ENCODE measurements around the gene PTPN18.

PTPN18 gene

GRCh38 chr2:130365075-130365474 is 9.2 kb downstream of the PTPN18 start:
- no peak for DNase-seq (ENCODE audit: low spot score)

DNA sequence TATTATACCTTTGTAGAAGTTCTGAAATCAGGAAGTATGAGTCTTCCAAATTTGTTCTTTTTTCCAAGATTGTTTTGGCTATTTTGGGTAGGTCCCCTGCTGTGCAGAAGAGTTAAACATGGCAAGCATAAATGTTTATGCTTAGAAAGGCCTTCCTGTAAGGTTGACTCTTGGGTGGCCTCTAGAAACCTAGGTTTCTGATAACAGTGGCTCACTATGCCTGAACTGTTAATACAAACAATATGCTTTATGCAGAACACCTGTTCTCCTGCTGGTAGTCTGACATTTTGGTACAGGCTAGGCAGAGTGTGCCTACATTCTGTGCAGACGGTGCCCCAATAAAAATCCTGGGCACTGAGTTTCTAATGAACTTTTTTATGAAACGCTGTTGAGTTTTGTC is 10.1 kb downstream of the PTPN18 start:
- DNase-seq (ENCODE audit: low spot score): no peak

DNA sequence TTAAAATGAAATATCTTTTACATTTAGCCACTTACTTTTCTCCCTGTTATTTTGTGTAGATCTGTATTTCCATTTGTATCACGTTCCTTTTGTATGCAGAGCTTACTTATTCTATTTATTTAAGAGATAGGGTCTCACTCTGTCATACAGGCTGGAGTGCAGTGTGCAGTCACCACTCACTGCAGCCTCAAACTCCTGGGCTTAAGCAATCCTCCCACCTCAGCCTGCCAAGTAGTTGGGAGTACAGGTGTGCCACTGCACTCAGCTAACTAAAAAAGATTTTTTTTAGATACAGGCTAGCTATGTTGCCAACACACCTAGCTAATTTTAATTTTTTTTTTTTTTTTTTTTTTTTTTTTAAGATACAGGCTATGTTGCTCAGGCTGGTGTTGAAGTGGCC is 10.9 kb downstream of the PTPN18 start:
- no peak for DNase-seq (ENCODE audit: low spot score)

GRCh38 chr2:130368786-130369185 is 12.9 kb downstream of the PTPN18 start:
- DNase-seq (ENCODE audit: low spot score): no peak

DNA sequence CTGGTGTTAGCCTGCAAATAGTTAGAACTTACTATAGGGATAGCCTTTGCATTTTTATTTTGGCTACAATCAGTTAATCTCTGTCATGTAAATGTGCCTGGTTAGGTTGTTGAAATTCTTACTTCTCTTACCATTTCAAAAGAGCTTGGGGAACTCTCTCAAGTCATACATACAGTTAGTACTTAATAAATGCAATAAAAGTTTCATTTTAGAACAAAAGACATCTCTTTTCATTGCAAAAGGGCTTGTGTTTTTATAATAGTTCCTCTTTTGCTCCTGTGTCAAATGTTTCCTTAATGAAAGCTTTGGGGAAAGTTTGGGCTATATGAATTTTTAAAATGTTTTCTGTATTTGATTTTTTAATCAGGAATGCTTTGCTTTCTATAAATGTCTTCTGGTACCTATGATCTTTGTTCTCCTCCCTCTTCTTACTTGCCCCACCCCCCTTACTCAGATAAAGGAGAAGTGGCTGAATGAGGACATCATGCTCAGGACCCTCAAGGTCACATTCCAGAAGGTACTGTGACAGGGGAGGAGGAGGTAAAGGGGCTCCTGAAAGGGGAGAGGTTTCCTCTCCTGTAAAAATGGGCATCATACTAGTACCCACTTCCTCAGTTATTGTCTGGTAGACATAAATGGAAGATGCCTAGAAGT is 13.6 kb downstream of the PTPN18 start:
- DNase-seq (ENCODE audit: low spot score): no peak

DNA sequence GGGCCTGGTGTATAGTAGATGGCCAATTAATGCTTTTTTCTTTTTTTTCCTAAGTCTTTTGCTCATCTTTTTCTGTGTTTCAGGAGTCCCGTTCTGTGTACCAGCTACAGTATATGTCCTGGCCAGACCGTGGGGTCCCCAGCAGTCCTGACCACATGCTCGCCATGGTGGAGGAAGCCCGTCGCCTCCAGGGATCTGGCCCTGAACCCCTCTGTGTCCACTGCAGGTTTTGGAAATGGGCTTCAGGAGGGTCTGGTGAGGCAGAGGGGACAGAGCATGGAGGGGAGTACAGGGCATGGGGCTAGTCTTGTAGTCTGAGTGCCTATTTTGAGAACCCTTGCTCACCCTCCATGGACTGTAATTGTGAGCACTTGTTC is 14.1 kb downstream of the PTPN18 start:
- DNase-seq (ENCODE audit: low spot score): no peak

DNA sequence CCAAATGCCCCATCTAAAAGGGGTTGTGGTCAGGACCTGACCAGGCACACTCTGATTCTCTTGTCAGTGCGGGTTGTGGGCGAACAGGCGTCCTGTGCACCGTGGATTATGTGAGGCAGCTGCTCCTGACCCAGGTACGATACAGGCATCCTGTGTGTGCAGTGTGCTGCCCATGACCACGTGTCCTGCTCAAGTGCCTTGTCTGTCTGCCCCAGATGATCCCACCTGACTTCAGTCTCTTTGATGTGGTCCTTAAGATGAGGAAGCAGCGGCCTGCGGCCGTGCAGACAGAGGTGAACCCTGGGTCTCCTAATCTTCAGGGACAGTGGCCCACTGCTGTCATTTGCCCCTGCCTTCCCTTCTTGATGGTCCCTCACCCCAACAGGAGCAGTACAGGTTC is 14.6 kb downstream of the PTPN18 start:
- DNase-seq (ENCODE audit: low spot score): no peak

DNA sequence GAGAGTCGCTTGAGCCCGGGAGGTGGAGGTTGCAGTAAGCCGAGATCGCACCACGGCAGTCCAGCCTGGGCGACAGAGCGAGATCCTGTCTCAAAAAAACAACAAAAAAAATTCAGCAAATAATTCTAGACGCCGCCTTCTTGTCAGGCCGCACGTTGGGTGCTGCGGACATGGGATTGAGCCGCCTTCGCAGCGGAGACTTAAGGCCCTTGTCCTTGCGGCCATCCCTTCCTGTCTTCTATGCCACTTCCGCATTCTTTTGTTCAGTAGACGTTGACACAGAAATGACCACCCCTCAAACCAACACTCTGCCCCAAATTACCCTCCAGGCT is 15.8 kb downstream of the PTPN18 start:
- no peak for DNase-seq (ENCODE audit: low spot score)

DNA sequence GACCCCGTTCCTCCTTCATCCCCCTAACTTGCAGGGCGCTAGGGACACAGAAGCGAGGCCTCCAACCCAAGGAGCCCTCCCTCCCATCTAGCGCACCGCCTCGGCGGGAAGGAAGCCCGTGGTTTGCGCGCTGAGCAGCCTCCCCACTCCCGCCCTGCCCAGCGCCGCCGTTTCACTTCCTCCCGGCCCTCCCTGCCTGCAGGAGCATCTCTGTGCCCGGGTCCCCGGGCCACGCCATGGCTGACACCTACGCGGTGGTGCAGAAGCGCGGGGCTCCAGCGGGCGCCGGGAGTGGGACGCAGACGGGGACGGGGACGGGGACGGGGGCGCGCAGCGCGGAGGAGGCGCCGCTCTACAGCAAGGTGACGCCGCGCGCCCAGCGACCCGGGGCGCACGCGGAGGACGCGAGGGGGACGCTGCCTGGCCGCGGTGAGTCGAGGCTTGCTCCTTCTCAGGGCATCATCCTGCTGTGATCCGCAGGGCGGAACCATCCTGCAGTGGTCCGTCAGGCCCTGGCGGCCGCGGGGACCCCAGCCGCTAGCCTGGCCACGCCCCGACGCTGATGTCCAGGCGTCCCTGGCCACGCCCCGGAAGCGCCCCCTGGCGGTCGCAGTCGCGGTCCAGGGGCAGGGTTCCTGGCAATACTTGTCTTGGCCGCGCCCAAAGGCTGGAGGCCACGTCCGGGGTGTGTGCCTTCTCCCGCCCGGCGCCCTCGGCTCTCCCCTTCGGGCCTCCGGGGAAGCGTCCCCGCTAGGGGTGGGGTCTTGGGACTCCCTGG is 16.4 kb downstream of the PTPN18 start:
- DNase-seq (ENCODE audit: low spot score): peak; percentile 82

- DNase-seq (ENCODE audit: low spot score): no peak
Measured at GRCh38 chr2:130372833-130373807, 17.3 kb downstream of the PTPN18 start.

GRCh38 chr2:130373808-130374365 is 18.0 kb downstream of the PTPN18 start:
- DNase-seq (ENCODE audit: low spot score): no peak

DNA sequence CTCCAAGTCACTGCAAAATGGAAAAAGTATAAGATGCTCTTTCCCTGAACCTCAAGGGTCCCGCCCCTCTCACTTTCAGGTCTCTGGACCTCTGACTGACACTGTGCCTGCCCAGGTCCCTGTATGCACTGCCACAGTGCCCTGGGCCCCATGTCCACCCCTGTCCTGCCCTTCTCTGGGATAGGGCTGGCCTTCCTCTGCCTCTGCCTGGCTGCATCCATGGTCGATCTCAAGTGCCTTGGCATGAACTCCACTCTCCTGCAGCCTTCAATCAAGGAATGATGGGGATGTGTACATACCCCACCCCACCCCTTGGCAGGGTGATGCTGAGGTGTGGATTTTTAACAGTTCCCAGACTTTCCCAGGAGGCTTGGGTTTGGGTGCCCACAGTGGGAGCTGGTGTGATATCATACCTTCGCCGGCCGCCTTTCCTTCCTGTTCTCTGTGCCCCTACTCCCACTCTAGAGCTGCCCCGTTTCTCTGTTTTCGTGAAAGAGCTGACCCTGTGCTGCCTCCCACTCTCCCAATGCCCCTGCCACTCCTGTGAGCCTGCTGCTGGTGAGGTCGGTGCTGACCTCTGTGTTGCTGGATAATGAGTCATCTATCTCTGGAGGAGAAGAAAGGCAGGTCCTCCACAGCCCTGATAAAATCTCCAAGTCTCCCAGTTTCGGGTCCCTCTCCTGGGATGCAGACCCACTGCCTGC is 18.9 kb downstream of the PTPN18 start:
- DNase-seq (ENCODE audit: low spot score): no peak

GRCh38 chr2:130375291-130376266 is 19.7 kb downstream of the PTPN18 start:
- no peak for DNase-seq (ENCODE audit: low spot score)

DNA sequence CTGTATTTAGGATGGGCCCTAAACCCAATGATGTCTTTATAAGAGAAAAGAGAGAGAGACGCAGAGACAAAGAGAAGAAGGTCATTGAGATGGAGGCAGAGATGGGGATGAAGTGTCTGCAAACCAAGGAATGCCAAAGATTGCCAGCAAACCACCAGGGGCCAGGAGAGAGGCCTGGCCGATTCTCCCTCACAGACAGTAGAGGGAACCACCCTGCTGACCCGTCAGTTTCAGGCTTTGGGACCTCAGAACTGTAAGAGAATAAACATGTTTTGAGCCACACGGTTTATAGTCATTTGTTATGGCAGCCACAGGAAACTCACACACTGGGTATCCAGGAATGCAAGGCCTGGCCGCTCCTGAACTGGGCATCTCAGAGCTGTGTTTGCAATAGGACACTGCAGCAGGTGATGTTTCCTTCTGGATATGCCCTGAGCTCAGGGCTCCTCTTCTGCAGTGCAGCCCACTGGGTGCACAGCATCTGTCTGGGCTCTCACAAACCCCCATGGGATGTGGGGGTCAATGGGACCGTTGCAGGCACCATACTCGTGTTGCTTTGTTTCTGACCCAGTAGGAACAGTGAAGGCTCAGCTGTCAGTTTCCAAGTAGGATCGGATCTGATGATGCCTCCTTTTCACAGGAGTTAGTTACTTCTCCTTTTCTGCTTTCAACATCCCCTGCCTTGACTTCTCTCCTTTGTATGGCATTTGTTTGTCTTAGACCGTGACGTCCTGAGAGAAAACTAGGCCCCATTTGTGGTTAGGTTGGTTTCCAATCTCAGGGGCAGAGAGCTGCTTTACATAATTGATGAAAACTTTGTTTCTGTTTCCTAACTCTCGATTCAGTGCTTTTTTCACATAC is 20.8 kb downstream of the PTPN18 start:
- no peak for DNase-seq (ENCODE audit: low spot score)

DNA sequence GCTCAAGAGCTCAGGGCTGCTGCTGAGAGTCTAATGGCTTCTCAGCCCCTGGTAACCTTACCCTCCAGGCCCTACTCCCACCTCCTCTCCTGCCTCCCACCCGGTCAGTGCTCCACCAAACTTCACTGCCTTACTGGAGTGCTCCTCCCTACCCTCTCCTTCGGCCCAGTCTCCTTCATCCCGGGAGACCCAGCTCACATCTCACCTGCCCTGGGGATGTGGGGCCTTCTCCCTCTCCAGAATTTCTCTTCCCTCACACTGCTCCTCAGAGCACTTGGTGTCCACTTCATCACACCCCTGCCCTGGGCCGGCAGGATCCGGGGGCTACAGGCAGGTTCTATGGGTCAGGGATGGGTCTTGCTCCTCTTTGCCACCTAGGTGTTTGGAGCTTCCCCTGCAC is 21.6 kb downstream of the PTPN18 start:
- no peak for DNase-seq (ENCODE audit: low spot score)

GRCh38 chr2:130378206-130378897 is 22.5 kb downstream of the PTPN18 start:
- no peak for DNase-seq (ENCODE audit: low spot score)

DNA sequence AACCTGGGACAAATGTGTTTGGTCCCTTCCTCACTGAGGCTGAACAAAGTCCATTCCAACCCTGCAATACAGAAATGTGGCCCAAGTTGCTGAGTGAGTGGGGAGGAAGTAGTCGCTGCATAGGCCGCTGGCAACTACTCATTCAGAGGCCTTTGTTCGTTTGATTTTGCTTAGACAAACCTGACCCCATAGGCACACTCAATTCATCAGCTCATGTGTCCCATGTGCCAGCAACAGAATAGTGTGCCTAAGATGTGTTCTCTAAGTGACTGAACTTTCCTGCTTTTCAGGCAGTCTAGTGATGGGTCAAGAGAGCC is 23.0 kb downstream of the PTPN18 start:
- DNase-seq (ENCODE audit: low spot score): no peak

DNA sequence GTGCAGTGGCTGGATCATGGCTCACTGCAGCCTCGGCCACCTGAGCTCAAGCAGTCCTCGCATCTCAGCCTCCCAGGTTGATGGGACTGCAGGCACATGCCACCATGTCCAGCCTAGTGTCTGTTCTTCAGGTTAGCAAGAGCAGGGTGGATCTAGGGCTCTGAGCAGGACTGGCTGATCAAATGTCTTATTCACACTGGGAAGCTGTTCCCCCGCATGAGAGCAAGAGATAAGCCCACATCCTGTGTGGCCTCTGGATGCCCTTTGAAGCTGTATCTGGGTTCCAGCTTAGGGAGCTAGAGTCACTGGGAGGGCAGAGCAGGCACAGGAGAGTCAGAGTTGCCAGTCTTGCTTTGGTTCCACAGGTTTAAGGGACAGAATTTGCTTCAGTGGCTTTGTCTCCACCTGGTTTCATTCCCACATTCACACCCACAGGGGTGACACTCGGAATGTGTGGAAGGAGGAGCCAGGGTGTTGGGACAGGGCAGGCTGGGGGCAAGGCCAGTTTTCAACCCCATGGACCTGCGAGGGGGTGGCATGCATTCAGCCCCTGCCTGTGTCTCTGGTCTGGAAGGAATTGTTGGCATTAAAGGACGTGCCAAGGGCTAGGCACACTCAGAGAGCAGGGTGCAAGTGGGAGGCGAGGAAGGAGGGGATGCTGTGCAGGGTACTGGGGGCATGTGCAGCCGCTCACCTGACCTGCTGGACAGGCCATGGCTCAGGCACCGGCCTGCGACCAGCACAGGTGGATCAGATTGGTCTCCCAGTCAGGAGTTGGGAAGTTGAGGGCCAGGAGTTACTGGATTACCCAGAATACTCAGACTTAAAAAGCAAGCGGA is 24.5 kb downstream of the PTPN18 start:
- no peak for DNase-seq (ENCODE audit: low spot score)

Data from hematopoietic multipotent progenitor cell treated with erythropoietin and hydrocortisone succinate and interleukin-3 and kit ligand, for 15 days (in vitro differentiated cells).